ENCODE data around the gene FLNC.

Gene FLNC

GRCh38 chr7:128804484-128804883 lies 25.7 kb upstream of the FLNC start:
- no peak for DNase-seq (ENCODE audit: low spot score)

GRCh38 chr7:128805225-128805624 lies 25.0 kb upstream of the FLNC start:
- no peak for DNase-seq (ENCODE audit: low spot score)

GRCh38 chr7:128807191-128807590 lies 23.0 kb upstream of the FLNC start:
- DNase-seq (ENCODE audit: low spot score): no peak

- no peak for DNase-seq (ENCODE audit: low spot score)
Observed at GRCh38 chr7:128809363-128809762, 20.8 kb upstream of the FLNC start.

GRCh38 chr7:128810473-128810872 lies 19.7 kb upstream of the FLNC start:
- no peak for DNase-seq (ENCODE audit: low spot score)

- DNase-seq (ENCODE audit: low spot score): no peak
Observed at GRCh38 chr7:128810997-128811396, 19.2 kb upstream of the FLNC start.

GRCh38 chr7:128811631-128812430 lies 18.4 kb upstream of the FLNC start:
- no peak for DNase-seq (ENCODE audit: low spot score)

- DNase-seq (ENCODE audit: low spot score): peak; percentile 67
Observed at GRCh38 chr7:128812514-128813168, 17.6 kb upstream of the FLNC start.

GRCh38 chr7:128814499-128814898 lies 15.7 kb upstream of the FLNC start:
- DNase-seq (ENCODE audit: low spot score): peak; percentile 84

- no peak for DNase-seq (ENCODE audit: low spot score)
Observed at GRCh38 chr7:128815289-128815942, 14.8 kb upstream of the FLNC start.

GRCh38 chr7:128818694-128819093 lies 11.5 kb upstream of the FLNC start:
- no peak for DNase-seq (ENCODE audit: low spot score)

- DNase-seq (ENCODE audit: low spot score): no peak
Observed at GRCh38 chr7:128821724-128822123, 8.5 kb upstream of the FLNC start.

- DNase-seq (ENCODE audit: low spot score): no peak
Observed at GRCh38 chr7:128826512-128826911, 3.7 kb upstream of the FLNC start.

- no peak for DNase-seq (ENCODE audit: low spot score)
Observed at GRCh38 chr7:128826916-128827247, 3.3 kb upstream of the FLNC start.

GRCh38 chr7:128827248-128827958 lies 2.8 kb upstream of the FLNC start:
- no peak for DNase-seq (ENCODE audit: low spot score)

GRCh38 chr7:128827971-128828711 lies 2.1 kb upstream of the FLNC start:
- DNase-seq (ENCODE audit: low spot score): no peak

GRCh38 chr7:128829391-128830166 lies 627 bp upstream of the FLNC start:
- DNase-seq (ENCODE audit: low spot score): no peak

- no peak for DNase-seq (ENCODE audit: low spot score)
Observed at GRCh38 chr7:128831178-128831993, 1.2 kb downstream of the FLNC start.

GRCh38 chr7:128831994-128832879 lies 2.0 kb downstream of the FLNC start:
- peak; percentile 36 for DNase-seq (ENCODE audit: low spot score)

Data from Ammon's horn (tissue), 1 donor.